ENCODE results near the gene WDR13.

DNA sequence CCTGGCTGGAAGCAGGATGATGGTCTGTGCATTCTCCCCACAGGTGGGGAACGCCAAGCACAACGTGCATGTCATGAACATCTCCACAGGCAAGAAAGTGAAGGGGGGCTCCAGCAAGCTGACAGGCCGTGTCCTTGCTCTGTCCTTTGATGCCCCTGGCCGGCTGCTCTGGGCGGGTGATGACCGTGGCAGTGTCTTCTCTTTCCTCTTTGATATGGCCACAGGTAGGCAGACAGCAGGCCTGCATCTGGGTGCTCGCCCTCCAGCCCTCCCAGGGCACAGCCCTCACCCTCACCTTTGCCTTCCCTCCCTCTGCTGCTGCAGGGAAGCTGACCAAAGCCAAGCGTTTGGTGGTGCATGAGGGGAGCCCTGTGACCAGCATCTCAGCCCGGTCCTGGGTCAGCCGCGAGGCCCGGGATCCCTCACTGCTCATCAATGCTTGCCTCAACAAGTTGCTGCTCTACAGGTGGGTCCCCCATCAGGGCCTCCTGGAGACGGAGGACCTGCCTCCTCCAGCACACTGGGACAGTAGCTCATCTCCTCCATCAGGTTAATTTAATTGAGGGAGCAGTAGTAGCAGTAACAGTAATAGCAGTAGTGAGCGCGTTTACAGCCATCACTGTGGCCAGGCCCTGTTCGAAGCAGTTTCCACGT, 4.6 kb downstream of the WDR13 start:
- TF ChIP-seq, protein P1, sequence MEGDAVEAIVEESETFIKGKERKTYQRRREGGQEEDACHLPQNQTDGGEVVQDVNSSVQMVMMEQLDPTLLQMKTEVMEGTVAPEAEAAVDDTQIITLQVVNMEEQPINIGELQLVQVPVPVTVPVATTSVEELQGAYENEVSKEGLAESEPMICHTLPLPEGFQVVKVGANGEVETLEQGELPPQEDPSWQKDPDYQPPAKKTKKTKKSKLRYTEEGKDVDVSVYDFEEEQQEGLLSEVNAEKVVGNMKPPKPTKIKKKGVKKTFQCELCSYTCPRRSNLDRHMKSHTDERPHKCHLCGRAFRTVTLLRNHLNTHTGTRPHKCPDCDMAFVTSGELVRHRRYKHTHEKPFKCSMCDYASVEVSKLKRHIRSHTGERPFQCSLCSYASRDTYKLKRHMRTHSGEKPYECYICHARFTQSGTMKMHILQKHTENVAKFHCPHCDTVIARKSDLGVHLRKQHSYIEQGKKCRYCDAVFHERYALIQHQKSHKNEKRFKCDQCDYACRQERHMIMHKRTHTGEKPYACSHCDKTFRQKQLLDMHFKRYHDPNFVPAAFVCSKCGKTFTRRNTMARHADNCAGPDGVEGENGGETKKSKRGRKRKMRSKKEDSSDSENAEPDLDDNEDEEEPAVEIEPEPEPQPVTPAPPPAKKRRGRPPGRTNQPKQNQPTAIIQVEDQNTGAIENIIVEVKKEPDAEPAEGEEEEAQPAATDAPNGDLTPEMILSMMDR (IDR thresholded peaks at IDR 0.05), result no peak
- TF ChIP-seq POLR2AphosphoS5 (IDR thresholded peaks at IDR 0.05; ENCODE audit: insufficient read depth in 1 of 2, low read depth in 1 of 2) (no peak), POLR2A (IDR thresholded peaks at IDR 0.05) (no peak)

Measured in vagina (tissue), 2 donors.